Endodermal cell (in vitro differentiated cells): ENCODE measurements around the gene TMEM243. TPM values are rescaled to one million over a fixed set of nuclear protein-coding genes. Genes with fewer than 3 reads are reported as not detected.

Source experiments
- DNase-seq: peaks from one replicate; pipeline ENCODE4 v3.0.0-alpha.2; 2017
- H3K27ac ChIP-seq: 2 replicates; pipeline ENCODE4 v1.5.1; 2013; ENCODE audit warnings: mild to moderate bottlenecking, low read depth, low read length, moderate library complexity
- H3K27me3 ChIP-seq: 2 replicates; pipeline ENCODE4 v1.6.1; 2013; ENCODE audit warnings: mild to moderate bottlenecking, low read length, moderate library complexity; ENCODE audit not compliant: insufficient read depth, control insufficient read depth, poor library complexity, severe bottlenecking
- H3K36me3 ChIP-seq: 2 replicates; pipeline ENCODE4 v1.7.0; 2013; ENCODE audit warnings: mild to moderate bottlenecking, low read length, moderate library complexity; ENCODE audit not compliant: control insufficient read depth, insufficient read depth
- H3K4me1 ChIP-seq: one replicate; pipeline ENCODE4 v1.7.0; 2013; ENCODE audit warnings: low read length; ENCODE audit not compliant: control insufficient read depth, insufficient read depth
- H3K4me3 ChIP-seq: 2 replicates; pipeline ENCODE4 v1.5.1; 2013; ENCODE audit warnings: mild to moderate bottlenecking, low read length, moderate library complexity
- H3K9ac ChIP-seq: 2 replicates; pipeline ENCODE4 v1.6.1; 2013; ENCODE audit warnings: mild to moderate bottlenecking, low read length, moderate library complexity; ENCODE audit not compliant: poor library complexity, severe bottlenecking; ENCODE audit errors: extremely low read depth
- H3K9me3 ChIP-seq: 2 replicates; pipeline ENCODE4 v1.6.1; 2013; ENCODE audit warnings: mild to moderate bottlenecking, low read length, moderate library complexity; ENCODE audit not compliant: control insufficient read depth
- H3K27ac Mint-ChIP-seq: 2 replicates; pipeline ENCODE4 v1.8.0; 2020; ENCODE audit warnings: mixed read lengths
- H3K27me3 Mint-ChIP-seq: 2 replicates; pipeline ENCODE4 v1.8.0; 2021; ENCODE audit warnings: mild to moderate bottlenecking, mixed read lengths; ENCODE audit not compliant: insufficient read depth
- H3K36me3 Mint-ChIP-seq: 2 replicates; pipeline ENCODE4 v1.8.0; 2020; ENCODE audit warnings: low read depth, mixed read lengths
- H3K4me1 Mint-ChIP-seq: 2 replicates; pipeline ENCODE4 v1.8.0; 2020; ENCODE audit warnings: mixed read lengths
- H3K4me3 Mint-ChIP-seq: 2 replicates; pipeline ENCODE4 v1.8.0; 2020; ENCODE audit warnings: mild to moderate bottlenecking, moderate library complexity, mixed read lengths
- H3K9me3 Mint-ChIP-seq: 2 replicates; pipeline ENCODE4 v1.8.0; 2020; ENCODE audit warnings: mild to moderate bottlenecking, mixed read lengths
- WGBS, 2 experiments: methylation state at CpG; one replicate each; pipeline versions ENCODE4 v1.1.5 to v1.1.7; 2013; ENCODE audit warnings: missing lambda C conversion rate in 2 of 2, mixed read lengths in 1 of 2; ENCODE audit not compliant: insufficient coverage in 1 of 2, insufficient read length in 1 of 2; 5-methylcytosine and 5-hydroxymethylcytosine counted together
- total RNA-seq, 2 donors: library from RNA; stranded (reverse); fragmentation: NEBNext Ultra II Directional in 1 of 2; extraction: Animal tissue kit (Norgen Biotek cat#: 25700) in 1 of 2; gene quantifications; 2 replicates in 1 of 2; 3 replicates in 1 of 2; pipeline ENCODE4 v1.2.1, GENCODE V29; 2021
- TF ChIP-seq, protein P1 (sequence below): fragments of 200-600 bp; sonication (generic); conservative IDR thresholded peaks from 2 replicates; pipeline ENCODE4 v1.5.0; 2021; ENCODE audit warnings: antibody characterized with exemption, mild to moderate bottlenecking

Gene TMEM243
- total RNA-seq, 2 donors from 2014 or later: 21.7 to 22.3 TPM

GRCh38 chr7:87152112-87152896 lies 67.2 kb downstream of the TMEM243 start, which contains the start of gene DMTF1:
Gene DMTF1, plus strand, starts transcription at chr7:87152453. Its CDS starts 12,489 bp downstream, at chr7:87164942.
- H3K9me3 ChIP-seq: no peaks in the 10 kb centered on the region
- peaks cover 10% of the 10 kb centered on the region for H3K4me1 ChIP-seq
- peak; percentile 97 for DNase-seq
- peaks cover 25% of the 10 kb centered on the region for H3K36me3 ChIP-seq
- Mint-ChIP-seq H3K4me3 (peak within 1 kb of the TSS; percentile 92), H3K4me1 (peaks cover 28% of the 10 kb centered on the region), H3K9me3 (no peaks in the 10 kb centered on the region), H3K27ac (peak within 1 kb of the TSS; percentile 100), H3K36me3 (peaks cover 7% of the 10 kb centered on the region), H3K27me3 (no peaks in the 10 kb centered on the region)
- TF ChIP-seq, protein P1, sequence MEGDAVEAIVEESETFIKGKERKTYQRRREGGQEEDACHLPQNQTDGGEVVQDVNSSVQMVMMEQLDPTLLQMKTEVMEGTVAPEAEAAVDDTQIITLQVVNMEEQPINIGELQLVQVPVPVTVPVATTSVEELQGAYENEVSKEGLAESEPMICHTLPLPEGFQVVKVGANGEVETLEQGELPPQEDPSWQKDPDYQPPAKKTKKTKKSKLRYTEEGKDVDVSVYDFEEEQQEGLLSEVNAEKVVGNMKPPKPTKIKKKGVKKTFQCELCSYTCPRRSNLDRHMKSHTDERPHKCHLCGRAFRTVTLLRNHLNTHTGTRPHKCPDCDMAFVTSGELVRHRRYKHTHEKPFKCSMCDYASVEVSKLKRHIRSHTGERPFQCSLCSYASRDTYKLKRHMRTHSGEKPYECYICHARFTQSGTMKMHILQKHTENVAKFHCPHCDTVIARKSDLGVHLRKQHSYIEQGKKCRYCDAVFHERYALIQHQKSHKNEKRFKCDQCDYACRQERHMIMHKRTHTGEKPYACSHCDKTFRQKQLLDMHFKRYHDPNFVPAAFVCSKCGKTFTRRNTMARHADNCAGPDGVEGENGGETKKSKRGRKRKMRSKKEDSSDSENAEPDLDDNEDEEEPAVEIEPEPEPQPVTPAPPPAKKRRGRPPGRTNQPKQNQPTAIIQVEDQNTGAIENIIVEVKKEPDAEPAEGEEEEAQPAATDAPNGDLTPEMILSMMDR: no peak
- peak within 1 kb of the TSS; percentile 99 for H3K27ac ChIP-seq
- H3K4me3 ChIP-seq: peak within 1 kb of the TSS; percentile 98
- H3K9ac ChIP-seq: peak within 1 kb of the TSS; percentile 96
- no peaks in the 10 kb centered on the region for H3K27me3 ChIP-seq
- WGBS, 2 experiments: 0 to 1% methylated on average over 31 to 71 of the region's 71 CpGs

DNA sequence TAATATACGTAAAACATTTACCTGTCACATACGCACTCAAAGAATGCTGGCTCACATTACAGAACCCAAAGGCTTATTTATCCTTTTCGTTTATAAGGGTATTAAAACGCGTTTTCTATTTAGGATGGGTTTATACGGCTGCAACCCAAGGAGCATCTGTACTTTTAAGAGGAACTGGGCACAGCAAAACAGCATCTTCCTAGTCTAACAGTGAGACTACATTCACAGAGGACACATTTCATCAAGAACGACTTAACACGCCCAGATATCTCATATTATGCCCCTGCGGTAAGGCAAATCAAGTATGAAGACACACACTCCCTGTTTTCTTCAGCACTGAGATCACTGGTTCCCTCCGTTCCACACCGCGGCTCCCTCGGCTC lies 67.8 kb downstream of the TMEM243 start:
- Mint-ChIP-seq H3K4me1 (peaks cover 22% of the 10 kb centered on the region), H3K4me3 (peak overlapping the region; percentile 92), H3K9me3 (no peaks in the 10 kb centered on the region), H3K27ac (peak overlapping the region; percentile 100), H3K27me3 (no peaks in the 10 kb centered on the region), H3K36me3 (peaks cover 7% of the 10 kb centered on the region)
- Histone ChIP-seq H3K4me3 (peak overlapping the region; percentile 98), H3K9ac (peak overlapping the region; percentile 96), H3K36me3 (peaks cover 19% of the 10 kb centered on the region), H3K27me3 (no peaks in the 10 kb centered on the region), H3K27ac (peak overlapping the region; percentile 99), H3K9me3 (no peaks in the 10 kb centered on the region), H3K4me1 (peaks cover 8% of the 10 kb centered on the region)
- TF ChIP-seq, protein P1: no peak
- 2 to 14% methylated on average over 6 to 13 of the region's 13 CpGs for WGBS, 2 experiments
- DNase-seq: no peak

- H3K9ac ChIP-seq: peak overlapping the region; percentile 96
- DNase-seq: no peak
- H3K36me3 ChIP-seq: peaks cover 13% of the 10 kb centered on the region
Observed at GRCh38 chr7:87151002-87151728, 68.4 kb downstream of the TMEM243 start.

More at GRCh38 chr7:87151002-87151728, 68.4 kb downstream of the TMEM243 start:
- Histone ChIP-seq H3K4me1 (peaks cover 4% of the 10 kb centered on the region), H3K9me3 (no peaks in the 10 kb centered on the region), H3K4me3 (peak overlapping the region; percentile 98), H3K27me3 (no peaks in the 10 kb centered on the region), H3K27ac (peak overlapping the region; percentile 99)
- peak overlapping the region; percentile 92 for H3K4me3 Mint-ChIP-seq
- H3K27me3 Mint-ChIP-seq: no peaks in the 10 kb centered on the region
- peaks cover 5% of the 10 kb centered on the region for H3K36me3 Mint-ChIP-seq
- peak overlapping the region; percentile 100 for H3K27ac Mint-ChIP-seq
- TF ChIP-seq, protein P1: no peak
- peaks cover 18% of the 10 kb centered on the region for H3K4me1 Mint-ChIP-seq
- no peaks in the 10 kb centered on the region for H3K9me3 Mint-ChIP-seq
- WGBS, 2 experiments: 78% methylated on average over 3 to 9 of the region's 9 CpGs
